NOMO-1 treated with DMSO at 0.1 percent for 48 hours (cell line): ENCODE results near the gene KSR2.

Experiments
- DNase-seq: peaks from one replicate; lab custom pipeline; 2025; ENCODE audit not compliant: unreplicated experiment; lab: John Stamatoyannopoulos, UW

The KSR2 gene

GRCh38 chr12:117547209-117547608 is 421.6 kb downstream of the KSR2 start:
- DNase-seq, result no peak

DNA sequence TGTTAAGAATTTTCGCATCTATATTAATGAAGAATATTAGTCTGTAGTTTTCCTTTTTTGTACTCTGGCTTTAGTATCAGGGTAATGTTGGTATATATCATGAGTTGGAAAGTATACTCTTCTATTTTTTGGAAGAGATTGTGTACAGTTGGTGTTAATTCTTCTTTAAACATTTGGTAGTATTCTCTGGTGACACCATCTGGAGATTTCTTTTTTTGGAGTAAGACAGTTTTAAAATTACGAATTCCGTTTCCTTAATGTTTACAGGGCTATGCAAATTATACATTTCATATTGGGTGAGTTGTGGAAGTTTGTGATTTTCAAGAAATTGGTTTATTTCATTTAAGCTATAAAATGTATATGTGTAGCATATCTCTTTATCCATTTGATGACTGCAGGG is 423.6 kb downstream of the KSR2 start:
- no peak for DNase-seq

DNA sequence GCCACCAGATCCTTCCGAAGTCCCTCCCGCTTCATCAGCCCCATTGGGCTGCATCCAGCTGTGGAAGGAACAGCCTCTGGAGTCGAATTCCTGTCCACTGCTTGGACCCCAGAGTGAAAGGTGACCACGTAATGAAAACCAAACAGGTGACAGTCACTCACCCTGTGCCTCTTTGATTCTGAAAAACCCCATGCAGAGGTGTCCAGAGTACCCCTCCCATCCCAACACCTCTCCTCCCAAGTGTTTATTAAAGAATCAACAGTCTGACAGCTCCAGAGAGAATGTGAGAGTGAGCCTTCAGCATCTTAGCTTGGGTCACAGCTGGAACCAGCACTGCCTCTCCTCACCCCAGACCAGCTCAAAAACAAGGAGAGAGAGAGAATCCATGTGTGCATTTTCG is 428.8 kb downstream of the KSR2 start:
- no peak for DNase-seq

- no peak for DNase-seq
These were observed 429.9 kb downstream of the KSR2 start for GRCh38 chr12:117538926-117539325.

GRCh38 chr12:117538032-117538690 is 430.6 kb downstream of the KSR2 start:
- DNase-seq, result no peak

DNA sequence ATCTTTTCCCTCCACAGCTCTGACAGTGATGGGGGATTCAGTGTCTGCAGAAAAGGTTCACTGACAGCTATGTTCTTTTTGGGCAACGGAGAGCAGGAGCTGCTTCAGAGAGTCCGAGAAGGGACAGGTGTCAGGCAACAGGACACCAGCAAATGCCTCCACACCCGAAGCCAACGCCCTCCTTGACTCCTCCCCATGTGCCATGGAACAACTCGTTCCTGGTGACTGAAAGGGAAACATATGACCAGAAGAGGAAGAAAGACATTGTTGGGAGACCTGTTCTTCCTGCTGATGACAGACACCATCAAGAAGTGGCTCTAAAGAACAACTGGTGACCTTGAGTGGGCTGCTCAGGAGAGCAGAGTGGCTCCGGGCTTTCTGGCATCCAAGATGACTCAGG is 435.1 kb downstream of the KSR2 start:
- DNase-seq, result no peak

- no peak for DNase-seq
These were observed 438.0 kb downstream of the KSR2 start for GRCh38 chr12:117530796-117531195.

- DNase-seq, result no peak
These were observed 440.3 kb downstream of the KSR2 start for GRCh38 chr12:117528538-117528937.

DNA sequence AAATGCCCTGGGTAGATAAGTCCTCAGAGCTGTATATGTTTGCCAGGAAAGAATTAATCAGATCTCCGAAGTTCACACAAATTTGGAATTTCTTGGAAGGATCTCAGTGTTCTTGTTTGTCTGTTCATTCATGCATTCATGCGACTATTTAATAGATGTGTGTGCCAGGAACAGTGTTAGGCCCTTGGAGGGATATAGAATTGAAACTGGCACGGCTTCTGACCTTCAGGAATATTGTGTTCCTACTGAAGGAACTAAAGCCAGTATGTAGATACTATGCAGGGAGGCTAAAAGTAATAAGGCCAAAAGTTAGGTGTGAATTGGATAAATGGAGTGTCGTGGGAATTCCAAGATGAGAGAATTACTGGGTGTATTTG is 441.3 kb downstream of the KSR2 start:
- no peak for DNase-seq

GRCh38 chr12:117526757-117527478 is 441.9 kb downstream of the KSR2 start:
- no peak for DNase-seq

GRCh38 chr12:117525766-117526165 is 443.0 kb downstream of the KSR2 start:
- DNase-seq, result no peak

- no peak for DNase-seq
These were observed 444.0 kb downstream of the KSR2 start for GRCh38 chr12:117524806-117525205.

GRCh38 chr12:117523971-117524370 is 444.8 kb downstream of the KSR2 start:
- DNase-seq, result no peak

- DNase-seq, result no peak
These were observed 446.2 kb downstream of the KSR2 start for GRCh38 chr12:117522559-117522958.

- peak; percentile 58 for DNase-seq
These were observed 446.9 kb downstream of the KSR2 start for GRCh38 chr12:117521867-117522266.

GRCh38 chr12:117521346-117521745 is 447.4 kb downstream of the KSR2 start:
- peak; percentile 97 for DNase-seq

- no peak for DNase-seq
These were observed 450.1 kb downstream of the KSR2 start for GRCh38 chr12:117518594-117519270.

DNA sequence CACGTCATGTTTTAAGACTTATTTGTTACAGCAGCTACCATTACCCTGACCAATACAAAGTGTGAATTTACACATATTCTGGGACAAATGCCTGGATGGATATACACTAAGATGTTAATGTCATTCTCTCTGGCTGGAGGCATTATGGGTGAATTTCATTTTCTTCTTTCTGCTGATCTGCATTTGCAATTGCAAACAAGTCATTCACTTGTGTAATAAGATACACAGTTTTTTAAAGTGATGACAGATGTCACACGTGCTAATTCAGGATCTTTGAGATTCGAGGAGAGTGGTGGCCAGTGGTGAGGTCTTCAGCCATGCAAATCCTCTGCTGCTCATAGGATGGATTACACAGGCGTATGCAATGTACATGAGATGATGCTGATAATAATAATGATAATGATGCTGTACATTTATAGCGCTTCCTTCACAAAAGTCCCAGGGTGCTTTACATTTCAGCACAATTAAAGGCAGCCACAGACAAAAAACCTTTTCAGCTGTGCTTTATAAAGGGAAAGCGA is 451.5 kb downstream of the KSR2 start:
- DNase-seq, result no peak

DNA sequence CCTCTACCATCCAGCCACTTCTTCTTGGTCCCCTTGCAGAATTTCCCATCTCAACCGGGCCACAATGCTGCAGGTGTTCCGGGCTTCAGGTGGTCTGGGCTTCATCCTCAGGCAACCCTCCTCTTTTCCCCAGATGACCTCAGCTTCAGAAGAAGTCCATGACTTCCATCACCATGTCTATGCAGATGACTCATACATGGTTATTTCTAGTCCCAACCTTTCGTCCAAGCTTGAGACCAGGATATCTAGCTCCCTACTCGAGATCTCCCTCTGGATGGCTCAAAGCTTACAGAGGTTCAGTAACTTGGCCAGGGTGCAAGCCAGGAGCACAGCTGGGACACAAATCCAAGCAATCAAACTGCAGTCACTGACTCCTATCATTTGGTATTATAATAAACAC is 452.8 kb downstream of the KSR2 start:
- DNase-seq, result no peak

GRCh38 chr12:117514016-117514415 is 454.8 kb downstream of the KSR2 start:
- no peak for DNase-seq

DNA sequence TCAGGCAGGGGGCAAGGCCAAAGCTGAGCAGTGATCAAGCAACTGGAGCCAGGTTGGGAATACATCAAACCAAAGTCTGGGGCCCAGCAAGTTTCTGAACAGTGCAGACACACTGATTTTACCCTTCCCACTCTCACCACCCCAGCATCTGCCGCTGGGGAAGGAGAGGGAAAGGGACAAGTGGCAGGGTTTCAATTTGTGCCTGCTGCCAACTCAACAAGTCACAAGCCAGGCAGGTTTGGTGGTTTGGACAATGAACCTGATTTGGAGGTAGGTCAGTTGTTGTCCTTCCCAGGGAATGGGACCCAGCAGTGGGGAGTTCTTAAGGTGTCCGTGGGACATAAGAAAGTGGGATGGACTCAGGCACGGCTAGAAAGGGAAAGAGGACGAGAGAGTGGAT is 455.4 kb downstream of the KSR2 start:
- no peak for DNase-seq

DNA sequence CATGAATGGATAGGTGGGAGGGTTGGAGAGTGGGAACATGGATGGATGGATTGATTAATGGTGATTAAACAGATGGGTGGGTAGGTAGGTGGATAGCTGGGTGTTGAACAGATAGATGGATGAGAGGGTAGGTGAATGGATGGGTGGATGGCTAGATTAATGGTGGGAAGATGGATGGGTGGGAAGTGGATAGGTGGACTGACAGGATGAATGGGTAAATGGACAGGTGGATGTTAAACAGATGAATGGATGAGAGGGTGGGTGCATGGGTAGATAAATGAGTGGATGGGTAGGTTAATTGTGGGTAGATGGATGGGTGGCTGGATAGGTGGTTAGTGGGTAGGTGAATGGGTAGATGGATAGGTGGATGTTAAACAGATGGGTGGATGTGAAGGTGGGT is 460.3 kb downstream of the KSR2 start:
- no peak for DNase-seq
